ENCODE measurements around the gene EXOC3L4. TPM values are rescaled to one million over a fixed set of nuclear protein-coding genes. Genes with fewer than 3 reads are reported as not detected.

The EXOC3L4 gene
- total RNA-seq, 2 experiments from 2014 or later, result not detected

- Histone ChIP-seq H4K20me1 (ENCODE audit: insufficient read depth, low read length) (no peaks in the 10 kb centered on the region), H3K4me1 (ENCODE audit: insufficient read depth, low read length, poor library complexity, severe bottlenecking) (peaks cover 23% of the 10 kb centered on the region), H3K4me2 (ENCODE audit: low read length) (no peak overlapping the region; the same call in 1 of the 2 replicates), H3K9me2 (ENCODE audit: insufficient read depth, low read length) (no peaks in the 10 kb centered on the region), H3K4me3 (ENCODE audit: low read depth, low read length, poor library complexity, severe bottlenecking) (no peak overlapping the region), H3K27ac (ENCODE audit: low read depth, low read length, poor library complexity, severe bottlenecking) (no peak overlapping the region), H3K9me3 (ENCODE audit: low read length) (no peaks in the 10 kb centered on the region), H3K79me2 (ENCODE audit: insufficient read depth, low read depth, low read length) (no peaks in the 10 kb centered on the region), H3K36me3 (ENCODE audit: insufficient read depth, low read length) (no peaks in the 10 kb centered on the region), H2AFZ (ENCODE audit: low read length) (no peak overlapping the region)
- intact Hi-C loops (cut with micrococcal nuclease; ENCODE audit: unreplicated experiment), result no loop called here
- TF ChIP-seq EZH2phosphoT487 (IDR thresholded peaks at IDR 0.05; ENCODE audit: borderline replicate concordance, low read depth, low read length) (no peak), CTCF (conservative IDR thresholded peaks at IDR 0.05; ENCODE audit: low read length) (no peak)
- DNase-seq (ENCODE audit: low spot score), result no peak
- ChIA-PET POLR2A (no interaction called here), CTCF (ENCODE audit: unreplicated experiment) (no interaction called here)
- no TSS peak for BruUV-seq (replicated peaks)
Observed at GRCh38 chr14:103111232-103111868, 16.8 kb downstream of the EXOC3L4 start.

GRCh38 chr14:103112400-103113243 is 18.1 kb downstream of the EXOC3L4 start:
- POLR2A ChIA-PET, result no interaction called here
- Histone ChIP-seq H3K79me2 (ENCODE audit: insufficient read depth, low read depth, low read length) (no peaks in the 10 kb centered on the region), H3K4me2 (ENCODE audit: low read length) (no peak overlapping the region; the same call in 1 of the 2 replicates), H3K4me3 (ENCODE audit: low read depth, low read length, poor library complexity, severe bottlenecking) (no peak overlapping the region), H3K9me2 (ENCODE audit: insufficient read depth, low read length) (no peaks in the 10 kb centered on the region), H2AFZ (ENCODE audit: low read length) (no peak overlapping the region), H3K4me1 (ENCODE audit: insufficient read depth, low read length, poor library complexity, severe bottlenecking) (peaks cover 20% of the 10 kb centered on the region), H3K27ac (ENCODE audit: low read depth, low read length, poor library complexity, severe bottlenecking) (no peak overlapping the region), H4K20me1 (ENCODE audit: insufficient read depth, low read length) (no peaks in the 10 kb centered on the region), H3K36me3 (ENCODE audit: insufficient read depth, low read length) (no peaks in the 10 kb centered on the region), H3K9me3 (ENCODE audit: low read length) (no peaks in the 10 kb centered on the region)
- CTCF ChIA-PET (ENCODE audit: unreplicated experiment), result no interaction called here
- no TSS peak for BruUV-seq (replicated peaks)
- intact Hi-C loops (cut with micrococcal nuclease; ENCODE audit: unreplicated experiment), result no loop called here
- TF ChIP-seq CTCF (conservative IDR thresholded peaks at IDR 0.05; ENCODE audit: low read length), result no peak
- no peak for TF ChIP-seq EZH2phosphoT487 (IDR thresholded peaks at IDR 0.05; ENCODE audit: borderline replicate concordance, low read depth, low read length)
- no peak for DNase-seq (ENCODE audit: low spot score)

GRCh38 chr14:103113303-103113702 is 18.8 kb downstream of the EXOC3L4 start:
- Histone ChIP-seq H3K4me2 (ENCODE audit: low read length) (no peak overlapping the region), H3K79me2 (ENCODE audit: insufficient read depth, low read depth, low read length) (no peaks in the 10 kb centered on the region), H3K27ac (ENCODE audit: low read depth, low read length, poor library complexity, severe bottlenecking) (no peak overlapping the region), H3K9me3 (ENCODE audit: low read length) (no peaks in the 10 kb centered on the region), H3K4me1 (ENCODE audit: insufficient read depth, low read length, poor library complexity, severe bottlenecking) (peaks cover 20% of the 10 kb centered on the region), H2AFZ (ENCODE audit: low read length) (no peak overlapping the region), H3K9me2 (ENCODE audit: insufficient read depth, low read length) (no peaks in the 10 kb centered on the region), H3K4me3 (ENCODE audit: low read depth, low read length, poor library complexity, severe bottlenecking) (no peak overlapping the region), H3K36me3 (ENCODE audit: insufficient read depth, low read length) (no peaks in the 10 kb centered on the region), H4K20me1 (ENCODE audit: insufficient read depth, low read length) (no peaks in the 10 kb centered on the region)
- ChIA-PET CTCF (ENCODE audit: unreplicated experiment) (no interaction called here), POLR2A (no interaction called here)
- BruUV-seq (replicated peaks), result no TSS peak
- DNase-seq (ENCODE audit: low spot score), result no peak
- no peak for TF ChIP-seq EZH2phosphoT487 (IDR thresholded peaks at IDR 0.05; ENCODE audit: borderline replicate concordance, low read depth, low read length)
- TF ChIP-seq CTCF (conservative IDR thresholded peaks at IDR 0.05; ENCODE audit: low read length), result no peak
- intact Hi-C loops (cut with micrococcal nuclease; ENCODE audit: unreplicated experiment), result no loop called here

Data from OCI-LY7 (cell line).